Mesodermal cell (in vitro differentiated cells): Measurements from ENCODE around the gene INHBC.
"Not testable (repeated sequence)": the region's sequence is repeated elsewhere in the genome, so short reads cannot be mapped to it uniquely, and the experiment has no call there.

Source experiments
- H3K27ac ChIP-seq: 2 replicates; pipeline ENCODE4 v1.7.0; 2013; ENCODE audit warnings: mild to moderate bottlenecking, low read depth, low read length, moderate library complexity; ENCODE audit not compliant: severe bottlenecking
- H3K36me3 ChIP-seq: 2 replicates; pipeline ENCODE4 v1.7.1; 2013; ENCODE audit warnings: mild to moderate bottlenecking, low read length, moderate library complexity; ENCODE audit not compliant: control insufficient read depth, insufficient read depth
- H3K4me1 ChIP-seq: one replicate; pipeline ENCODE4 v1.7.1; 2013; ENCODE audit warnings: mild to moderate bottlenecking, low read length; ENCODE audit not compliant: insufficient read depth, control insufficient read depth, poor library complexity, severe bottlenecking
- H3K4me3 ChIP-seq: 2 replicates; pipeline ENCODE4 v1.7.0; 2013; ENCODE audit warnings: low read length, control low read depth, mild to moderate bottlenecking; ENCODE audit not compliant: insufficient read depth, poor library complexity, severe bottlenecking; ENCODE audit errors: extremely low read depth
- H3K9me3 ChIP-seq: 2 replicates; pipeline ENCODE4 v1.7.1; 2013; ENCODE audit warnings: mild to moderate bottlenecking, low read length, moderate library complexity; ENCODE audit not compliant: control insufficient read depth
- WGBS, 2 experiments: methylation state at CpG; one replicate each; pipeline ENCODE4 v1.1.5; 2013; ENCODE audit warnings: missing lambda C conversion rate in 2 of 2; ENCODE audit not compliant: insufficient coverage in 2 of 2; 5-methylcytosine and 5-hydroxymethylcytosine counted together

The INHBC gene

DNA sequence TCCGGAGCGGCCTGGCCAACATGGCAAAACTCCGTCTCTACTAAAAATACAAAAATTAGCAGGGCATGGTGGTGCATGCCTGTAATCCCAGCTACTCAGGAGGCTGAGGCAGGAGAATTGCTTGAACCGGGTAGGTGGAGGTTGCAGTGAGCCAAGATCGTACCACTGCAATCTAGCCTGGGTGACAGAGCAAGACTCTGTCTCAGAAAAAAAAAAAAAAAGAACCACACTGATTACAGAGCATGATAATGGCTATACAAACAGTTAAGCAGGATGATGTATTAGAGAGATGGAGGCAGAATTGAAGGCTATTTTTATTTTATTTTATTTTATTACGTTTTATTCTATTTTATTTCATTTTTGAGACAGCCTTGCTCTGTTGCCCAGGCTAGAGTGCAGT lies 9.8 kb downstream of the INHBC start:
- not testable (repeated sequence) for H3K27ac ChIP-seq, H3K4me1 ChIP-seq, H3K4me3 ChIP-seq, H3K9me3 ChIP-seq, H3K36me3 ChIP-seq
- WGBS, 2 experiments: 96% methylated on average over 3 of the region's 6 CpGs; no CpG with 5 or more reads in 1 of the 2 experiments

- Histone ChIP-seq H3K9me3 (peaks cover 6% of the 10 kb centered on the region), H3K4me1 (no peaks in the 10 kb centered on the region), H3K4me3 (no peak overlapping the region), H3K27ac (no peak overlapping the region), H3K36me3 (no peaks in the 10 kb centered on the region)
- 94 to 100% methylated on average over 1 to 3 of the region's 5 CpGs for WGBS, 2 experiments
Observed at GRCh38 chr12:57444744-57445143, 10.2 kb downstream of the INHBC start.

- Histone ChIP-seq H3K27ac (no peak overlapping the region), H3K4me1 (no peaks in the 10 kb centered on the region), H3K9me3 (peaks cover 5% of the 10 kb centered on the region), H3K4me3 (no peak overlapping the region), H3K36me3 (no peaks in the 10 kb centered on the region)
- 92 to 94% methylated on average over 3 to 4 of the region's 6 CpGs for WGBS, 2 experiments
Observed at GRCh38 chr12:57446292-57446960, 11.8 kb downstream of the INHBC start.

- Histone ChIP-seq H3K27ac (no peak overlapping the region), H3K9me3 (no peaks in the 10 kb centered on the region), H3K4me3 (no peak overlapping the region), H3K36me3 (no peaks in the 10 kb centered on the region), H3K4me1 (peaks cover 14% of the 10 kb centered on the region)
- WGBS, 2 experiments: 100% methylated on average over 1 of the region's 2 CpGs; no CpG with 5 or more reads in 1 of the 2 experiments
Observed at GRCh38 chr12:57448669-57449068, 14.1 kb downstream of the INHBC start.

- WGBS, 2 experiments: 94 to 98% methylated on average over 7 of the region's 7 CpGs
Observed at GRCh38 chr12:57449375-57449774, 14.8 kb downstream of the INHBC start.

GRCh38 chr12:57450057-57450456 lies 15.5 kb downstream of the INHBC start:
- Histone ChIP-seq H3K4me1 (peaks cover 22% of the 10 kb centered on the region), H3K4me3 (no peak overlapping the region), H3K9me3 (no peaks in the 10 kb centered on the region), H3K27ac (no peak overlapping the region), H3K36me3 (no peaks in the 10 kb centered on the region)
- 94 to 100% methylated on average over 3 of the region's 3 CpGs for WGBS, 2 experiments

More at GRCh38 chr12:57449375-57449774, 14.8 kb downstream of the INHBC start:
- Histone ChIP-seq H3K4me1 (peaks cover 15% of the 10 kb centered on the region), H3K9me3 (no peaks in the 10 kb centered on the region), H3K36me3 (no peaks in the 10 kb centered on the region), H3K27ac (no peak overlapping the region), H3K4me3 (no peak overlapping the region)

- no peak overlapping the region for H3K27ac ChIP-seq
Observed at GRCh38 chr12:57451233-57451778, 16.7 kb downstream of the INHBC start.

GRCh38 chr12:57452181-57452936 lies 17.8 kb downstream of the INHBC start:
- no peak overlapping the region for H3K4me3 ChIP-seq
- no peaks in the 10 kb centered on the region for H3K9me3 ChIP-seq
- no peaks in the 10 kb centered on the region for H3K36me3 ChIP-seq
- H3K27ac ChIP-seq: peak overlapping the region; percentile 77
- H3K4me1 ChIP-seq: peaks cover 28% of the 10 kb centered on the region
- 46 to 62% methylated on average over 4 to 6 of the region's 9 CpGs for WGBS, 2 experiments

More at GRCh38 chr12:57451233-57451778, 16.7 kb downstream of the INHBC start:
- Histone ChIP-seq H3K36me3 (no peaks in the 10 kb centered on the region), H3K4me1 (peaks cover 28% of the 10 kb centered on the region), H3K9me3 (no peaks in the 10 kb centered on the region), H3K4me3 (no peak overlapping the region)
- 85 to 88% methylated on average over 4 of the region's 6 CpGs for WGBS, 2 experiments

- no peak overlapping the region for H3K4me3 ChIP-seq
- H3K4me1 ChIP-seq: peaks cover 28% of the 10 kb centered on the region
- WGBS, 2 experiments: 30 to 49% methylated on average over 2 to 3 of the region's 7 CpGs
- no peaks in the 10 kb centered on the region for H3K9me3 ChIP-seq
- H3K27ac ChIP-seq: peak overlapping the region; percentile 77
- H3K36me3 ChIP-seq: no peaks in the 10 kb centered on the region
Observed at GRCh38 chr12:57452937-57453509, 18.4 kb downstream of the INHBC start.

GRCh38 chr12:57454213-57454565 lies 19.6 kb downstream of the INHBC start:
- Histone ChIP-seq H3K27ac (no peak overlapping the region), H3K36me3 (no peaks in the 10 kb centered on the region), H3K4me1 (peaks cover 34% of the 10 kb centered on the region), H3K9me3 (no peaks in the 10 kb centered on the region), H3K4me3 (no peak overlapping the region)
- 82 to 100% methylated on average over 2 of the region's 2 CpGs for WGBS, 2 experiments
